Kidney tubule cell (primary cell): ENCODE results near the gene CTSA.
A peak's percentile ranks its signal among the peaks of the same experiment; 100 is the strongest.
"Not testable (repeated sequence)": the region's sequence is repeated elsewhere in the genome, so short reads cannot be mapped to it uniquely, and the experiment has no call there.

Experiments
- DNase-seq: peaks from one replicate; pipeline ENCODE4 v3.0.0-alpha.2; 2018; ENCODE audit warnings: low spot score

Gene CTSA

GRCh38 chr20:45896641-45897161 is 5.6 kb downstream of the CTSA start:
- DNase-seq: no peak

GRCh38 chr20:45897289-45897688 is 6.2 kb downstream of the CTSA start:
- no peak for DNase-seq

- DNase-seq: no peak
Observed at GRCh38 chr20:45897692-45898091, 6.6 kb downstream of the CTSA start.

GRCh38 chr20:45898285-45898684 is 7.2 kb downstream of the CTSA start:
- DNase-seq: no peak

- no peak for DNase-seq
Observed at GRCh38 chr20:45899046-45899835, 8.1 kb downstream of the CTSA start.

- not testable (repeated sequence) for DNase-seq
Observed at GRCh38 chr20:45901332-45901731, 10.2 kb downstream of the CTSA start.

- DNase-seq: no peak
Observed at GRCh38 chr20:45902199-45902701, 11.1 kb downstream of the CTSA start.

GRCh38 chr20:45904583-45905504 is 13.7 kb downstream of the CTSA start:
- DNase-seq: no peak

GRCh38 chr20:45905505-45906079 is 14.5 kb downstream of the CTSA start:
- DNase-seq: peak; percentile 88

GRCh38 chr20:45907219-45907948 is 16.2 kb downstream of the CTSA start:
- DNase-seq: no peak

- no peak for DNase-seq
Observed at GRCh38 chr20:45908084-45908483, 16.9 kb downstream of the CTSA start.

- DNase-seq: no peak
Observed at GRCh38 chr20:45909336-45909808, 18.2 kb downstream of the CTSA start.

GRCh38 chr20:45909817-45910669 is 18.9 kb downstream of the CTSA start:
- no peak for DNase-seq

- DNase-seq: peak; percentile 97
Observed at GRCh38 chr20:45910670-45911485, 19.7 kb downstream of the CTSA start.

GRCh38 chr20:45911486-45912343 is 20.6 kb downstream of the CTSA start, which contains the start of gene PLTP:
Gene PLTP (minus strand): TSS chr20:45912155. CDS start chr20:45911452, 703 bp downstream.
- peak; percentile 33 for DNase-seq

GRCh38 chr20:45912344-45912682 is 21.2 kb downstream of the CTSA start:
- DNase-seq: no peak

GRCh38 chr20:45913116-45913515 is 22.0 kb downstream of the CTSA start:
- DNase-seq: peak; percentile 35

- no peak for DNase-seq
Observed at GRCh38 chr20:45917790-45918141, 26.6 kb downstream of the CTSA start.
